NB4 (cell line): ENCODE measurements around the gene PLEKHF1.
A peak's percentile ranks its signal among the peaks of the same experiment; 100 is the strongest.

Experiments used
- DNase-seq: peaks from one replicate; pipeline ENCODE4 v3.0.0; 2010; ENCODE audit warnings: low read depth
- H3K4me3 ChIP-seq: one replicate; pipeline ENCODE4 v1.5.1; 2011; ENCODE audit warnings: mild to moderate bottlenecking, low read depth, low read length, moderate library complexity
- CTCF ChIP-seq: IDR thresholded peaks from one replicate; pipeline ENCODE4 v1.5.1; 2012; ENCODE audit warnings: low read depth, low read length
- MYC ChIP-seq: IDR thresholded peaks from 2 replicates; pipeline ENCODE4 v1.6.1; 2011; ENCODE audit warnings: low read depth, low read length
- POLR2A ChIP-seq: IDR thresholded peaks from 2 replicates; pipeline ENCODE4 v1.6.1; 2011; ENCODE audit warnings: mild to moderate bottlenecking; ENCODE audit not compliant: insufficient read length; ENCODE audit errors: extremely low read depth
- TF ChIP-seq, protein P1 (sequence below): IDR thresholded peaks from 2 replicates; pipeline ENCODE4 v1.6.1; 2011; ENCODE audit warnings: low read depth, low read length

PLEKHF1 gene, protein sequence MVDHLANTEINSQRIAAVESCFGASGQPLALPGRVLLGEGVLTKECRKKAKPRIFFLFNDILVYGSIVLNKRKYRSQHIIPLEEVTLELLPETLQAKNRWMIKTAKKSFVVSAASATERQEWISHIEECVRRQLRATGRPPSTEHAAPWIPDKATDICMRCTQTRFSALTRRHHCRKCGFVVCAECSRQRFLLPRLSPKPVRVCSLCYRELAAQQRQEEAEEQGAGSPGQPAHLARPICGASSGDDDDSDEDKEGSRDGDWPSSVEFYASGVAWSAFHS

GRCh38 chr19:29665215-29665825 is at the start of gene PLEKHF1:
Gene PLEKHF1, plus strand, starts transcription at chr19:29665461. Its CDS starts 8,379 bp downstream, at chr19:29673840.
- TF ChIP-seq POLR2A (peak; percentile 39), CTCF (no peak)
- DNase-seq, result peak; percentile 81
- H3K4me3 ChIP-seq, result peak within 1 kb of the TSS; percentile 52

GRCh38 chr19:29615891-29616425 is 49.3 kb upstream of the PLEKHF1 start:
- no peak for DNase-seq
- no peak overlapping the region for H3K4me3 ChIP-seq
- TF ChIP-seq, protein P1, sequence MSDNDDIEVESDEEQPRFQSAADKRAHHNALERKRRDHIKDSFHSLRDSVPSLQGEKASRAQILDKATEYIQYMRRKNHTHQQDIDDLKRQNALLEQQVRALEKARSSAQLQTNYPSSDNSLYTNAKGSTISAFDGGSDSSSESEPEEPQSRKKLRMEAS, result no peak
- TF ChIP-seq CTCF (no peak), MYC (no peak), POLR2A (no peak)

DNA sequence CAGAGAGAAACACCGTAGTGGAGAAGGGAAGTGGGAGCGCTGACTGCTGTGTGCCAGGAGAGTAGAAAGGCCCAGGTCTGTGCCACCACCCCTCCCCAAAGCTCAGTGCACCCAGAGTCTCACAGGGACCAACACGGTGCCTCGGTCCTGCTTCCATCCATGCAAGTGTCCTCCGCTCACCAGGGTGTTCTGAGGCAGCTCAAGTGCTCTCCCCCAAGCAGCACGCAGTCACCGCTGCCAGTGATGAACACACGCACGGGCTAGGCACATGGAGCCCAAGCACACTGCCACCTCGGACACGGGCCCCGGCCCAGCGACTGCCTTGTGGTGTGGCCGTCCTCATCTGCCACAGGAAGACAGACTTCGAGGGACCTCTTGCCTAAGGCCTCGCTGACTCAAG is 48.7 kb upstream of the PLEKHF1 start:
- H3K4me3 ChIP-seq, result no peak overlapping the region
- TF ChIP-seq, protein P1, result no peak
- TF ChIP-seq MYC (no peak), CTCF (no peak), POLR2A (no peak)
- no peak for DNase-seq

DNA sequence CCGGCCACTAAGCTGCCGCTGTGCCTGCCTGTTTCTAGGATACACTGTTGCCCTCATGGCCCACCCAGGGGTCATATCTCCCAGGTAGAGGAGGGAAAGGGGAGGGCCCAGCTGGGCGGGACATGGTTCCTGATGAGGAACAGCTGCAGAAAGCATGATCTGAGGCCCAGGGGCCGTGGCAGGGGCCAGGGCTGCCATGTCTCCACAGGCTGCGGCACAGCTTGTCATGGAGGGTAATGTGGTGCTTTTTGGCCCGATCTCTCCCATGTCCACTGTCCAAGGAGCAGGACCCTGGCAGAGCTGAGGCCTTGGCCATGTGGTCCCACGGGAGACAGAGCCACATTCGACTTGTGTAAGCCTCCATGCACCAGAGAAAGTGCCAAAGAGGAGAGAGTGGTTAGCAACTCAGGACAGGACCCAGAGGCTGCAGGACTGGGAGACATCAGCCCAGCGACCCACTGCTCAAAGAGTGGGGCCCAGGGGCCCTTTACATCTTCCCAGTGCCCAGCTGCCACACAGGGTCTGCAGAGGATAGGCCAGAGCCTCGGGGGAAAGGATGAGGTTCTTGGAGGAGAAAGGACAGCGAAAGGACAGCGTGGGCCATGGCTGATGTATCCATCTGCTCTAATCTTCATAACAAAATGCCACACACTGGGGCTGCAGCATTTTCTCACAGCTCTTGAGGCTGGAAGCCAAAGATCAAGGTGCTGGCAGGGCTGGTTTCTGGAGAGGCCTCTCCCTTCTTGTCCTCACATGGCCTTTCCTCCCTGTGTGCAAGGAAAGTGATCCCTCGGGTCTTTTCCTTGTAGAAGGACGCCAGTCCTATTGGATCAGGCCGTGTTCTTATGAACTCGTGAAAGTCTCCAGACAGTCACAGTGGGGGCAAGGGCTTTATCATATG is 47.6 kb upstream of the PLEKHF1 start:
- H3K4me3 ChIP-seq, result no peak overlapping the region
- TF ChIP-seq MYC (no peak), POLR2A (no peak), CTCF (no peak)
- TF ChIP-seq, protein P1, result no peak
- DNase-seq, result no peak

GRCh38 chr19:29618434-29618833 is 46.8 kb upstream of the PLEKHF1 start:
- no peak for DNase-seq
- no peak for TF ChIP-seq MYC
- TF ChIP-seq, protein P1, result no peak
- no peak for TF ChIP-seq CTCF
- TF ChIP-seq POLR2A, result no peak
- H3K4me3 ChIP-seq, result no peak overlapping the region
